ENCODE measurements around the gene USP3. TPM values are rescaled to one million over a fixed set of nuclear protein-coding genes. Genes with fewer than 3 reads are reported as not detected.

USP3 gene
- total RNA-seq, 4 donors from 2014 or later = 36.6 to 50.3 (median 45.5) TPM

GRCh38 chr15:63463793-63464192 lies 40.6 kb upstream of the USP3 start:
- Histone ChIP-seq H3K36me3 (no peaks in the 10 kb centered on the region), H3K27me3 (no peaks in the 10 kb centered on the region), H3K4me1 (peaks cover 0 to 69% (median 6%) of the 10 kb centered on the region in 3 donors), H3K27ac (peak overlapping the region in 2 of 4 donors; percentile 5 to 52), H3K9me3 (no peaks in the 10 kb centered on the region), H3K4me3 (no peak overlapping the region)
- WGBS, 2 donors (ENCODE audit: low coverage in 1 of 2) = 50% methylated on average over 4 to 5 of the region's 5 CpGs
- no peak for TF ChIP-seq CTCF (IDR thresholded peaks at IDR 0.05)
- TF ChIP-seq EP300 (IDR thresholded peaks at IDR 0.05) = no peak
- no peak for TF ChIP-seq POLR2A (IDR thresholded peaks at IDR 0.05)
- no peak for TF ChIP-seq POLR2AphosphoS5 (IDR thresholded peaks at IDR 0.05)
- no peak for ATAC-seq

- TF ChIP-seq POLR2AphosphoS5 (IDR thresholded peaks at IDR 0.05) = peak; percentile 65
- TF ChIP-seq CTCF (IDR thresholded peaks at IDR 0.05) = no peak
- H3K4me3 ChIP-seq = no peak overlapping the region
- H3K36me3 ChIP-seq = no peaks in the 10 kb centered on the region
- ATAC-seq = no peak
- H3K4me1 ChIP-seq = peaks cover 0 to 69% (median 6%) of the 10 kb centered on the region in 3 donors
- no peaks in the 10 kb centered on the region for H3K27me3 ChIP-seq
- no peaks in the 10 kb centered on the region for H3K9me3 ChIP-seq
- H3K27ac ChIP-seq = peak overlapping the region in 2 of 4 donors; percentile 2 to 37
Measured at GRCh38 chr15:63465104-63465503, 39.3 kb upstream of the USP3 start.

- ATAC-seq = peak; percentile 63
- Histone ChIP-seq H3K4me1 (peaks cover 0 to 59% (median 6%) of the 10 kb centered on the region in 3 donors), H3K9me3 (no peaks in the 10 kb centered on the region), H3K27ac (no peak overlapping the region), H3K36me3 (no peaks in the 10 kb centered on the region), H3K27me3 (no peaks in the 10 kb centered on the region), H3K4me3 (no peak overlapping the region)
- WGBS, 2 donors (ENCODE audit: low coverage in 1 of 2) = 19 to 29% methylated on average over 3 to 5 of the region's 8 CpGs
- TF ChIP-seq CTCF (IDR thresholded peaks at IDR 0.05) (peak; percentile 27 to 69 (median 59)), EP300 (IDR thresholded peaks at IDR 0.05) (no peak), POLR2A (IDR thresholded peaks at IDR 0.05) (no peak)
Measured at GRCh38 chr15:63466378-63467192, 37.8 kb upstream of the USP3 start.

GRCh38 chr15:63469190-63469589 lies 35.2 kb upstream of the USP3 start:
- Histone ChIP-seq H3K4me3 (no peak overlapping the region), H3K36me3 (no peaks in the 10 kb centered on the region), H3K27me3 (no peaks in the 10 kb centered on the region), H3K27ac (no peak overlapping the region), H3K4me1 (peaks cover 0 to 43% (median 12%) of the 10 kb centered on the region in 3 donors), H3K9me3 (no peaks in the 10 kb centered on the region)
- TF ChIP-seq POLR2A (IDR thresholded peaks at IDR 0.05) (no peak), CTCF (IDR thresholded peaks at IDR 0.05) (no peak), EP300 (IDR thresholded peaks at IDR 0.05) (no peak), POLR2AphosphoS5 (IDR thresholded peaks at IDR 0.05) (no peak)
- WGBS, 2 donors (ENCODE audit: low coverage in 1 of 2) = 60 to 70% methylated on average over 1 to 5 of the region's 5 CpGs
- ATAC-seq = no peak

GRCh38 chr15:63469984-63470383 lies 34.4 kb upstream of the USP3 start:
- Histone ChIP-seq H3K27ac (no peak overlapping the region), H3K27me3 (no peaks in the 10 kb centered on the region), H3K4me1 (peaks cover 3 to 43% (median 19%) of the 10 kb centered on the region in 3 donors), H3K36me3 (no peaks in the 10 kb centered on the region), H3K9me3 (no peaks in the 10 kb centered on the region), H3K4me3 (no peak overlapping the region)
- TF ChIP-seq CTCF (IDR thresholded peaks at IDR 0.05) (no peak), POLR2AphosphoS5 (IDR thresholded peaks at IDR 0.05) (no peak), POLR2A (IDR thresholded peaks at IDR 0.05) (no peak)
- WGBS, 2 donors (ENCODE audit: low coverage in 1 of 2) = 78 to 86% methylated on average over 1 to 2 of the region's 2 CpGs
- no peak for ATAC-seq

All from gastroesophageal sphincter (tissue), 4 donors.